AG09309 (cell line): Measurements from ENCODE around the gene PACSIN1.
"Not testable (repeated sequence)": the region's sequence is repeated elsewhere in the genome, so short reads cannot be mapped to it uniquely, and the experiment has no call there.

Source experiments
- DNase-seq: peaks from one replicate; pipeline ENCODE4 v3.0.0-alpha.2; 2010; ENCODE audit warnings: low read depth
- H3K4me3 ChIP-seq: 2 replicates; pipeline ENCODE4 v1.5.1; 2011; ENCODE audit warnings: mild to moderate bottlenecking, low read depth, low read length, moderate library complexity; ENCODE audit not compliant: control insufficient read depth
- TF ChIP-seq, protein P1 (sequence below): IDR thresholded peaks from 2 replicates; pipeline ENCODE4 v1.5.1; 2011; ENCODE audit warnings: mild to moderate bottlenecking, low read depth, low read length, inconsistent platforms; ENCODE audit not compliant: insufficient read depth, control insufficient read depth; ENCODE audit errors: missing control alignments

PACSIN1 gene

GRCh38 chr6:34474754-34475153 is 8.9 kb downstream of the PACSIN1 start:
- no peak overlapping the region for H3K4me3 ChIP-seq
- DNase-seq: no peak
- TF ChIP-seq, protein P1, sequence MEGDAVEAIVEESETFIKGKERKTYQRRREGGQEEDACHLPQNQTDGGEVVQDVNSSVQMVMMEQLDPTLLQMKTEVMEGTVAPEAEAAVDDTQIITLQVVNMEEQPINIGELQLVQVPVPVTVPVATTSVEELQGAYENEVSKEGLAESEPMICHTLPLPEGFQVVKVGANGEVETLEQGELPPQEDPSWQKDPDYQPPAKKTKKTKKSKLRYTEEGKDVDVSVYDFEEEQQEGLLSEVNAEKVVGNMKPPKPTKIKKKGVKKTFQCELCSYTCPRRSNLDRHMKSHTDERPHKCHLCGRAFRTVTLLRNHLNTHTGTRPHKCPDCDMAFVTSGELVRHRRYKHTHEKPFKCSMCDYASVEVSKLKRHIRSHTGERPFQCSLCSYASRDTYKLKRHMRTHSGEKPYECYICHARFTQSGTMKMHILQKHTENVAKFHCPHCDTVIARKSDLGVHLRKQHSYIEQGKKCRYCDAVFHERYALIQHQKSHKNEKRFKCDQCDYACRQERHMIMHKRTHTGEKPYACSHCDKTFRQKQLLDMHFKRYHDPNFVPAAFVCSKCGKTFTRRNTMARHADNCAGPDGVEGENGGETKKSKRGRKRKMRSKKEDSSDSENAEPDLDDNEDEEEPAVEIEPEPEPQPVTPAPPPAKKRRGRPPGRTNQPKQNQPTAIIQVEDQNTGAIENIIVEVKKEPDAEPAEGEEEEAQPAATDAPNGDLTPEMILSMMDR: no peak

DNA sequence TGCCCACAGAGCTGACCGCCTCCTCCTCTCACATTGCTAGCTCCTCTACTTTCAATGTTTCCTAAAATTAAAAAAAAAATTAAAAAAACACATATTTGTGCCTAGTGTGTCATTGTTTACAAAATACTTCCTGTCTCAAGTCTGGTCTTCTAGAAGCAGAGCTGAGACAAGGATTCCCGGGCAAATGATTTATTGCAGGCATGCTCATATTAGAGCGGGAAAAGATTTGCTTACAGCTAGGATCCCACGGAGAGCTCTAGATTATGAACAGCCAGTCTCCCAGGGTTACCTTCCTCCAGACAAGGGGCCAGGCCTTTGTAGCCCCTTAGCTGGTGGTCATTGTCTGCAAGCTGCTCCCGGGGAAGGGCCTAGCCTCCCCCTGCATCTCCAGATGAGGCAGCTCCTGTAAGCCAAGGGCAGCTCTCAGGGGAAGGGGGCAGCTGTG is 9.4 kb downstream of the PACSIN1 start:
- no peak overlapping the region for H3K4me3 ChIP-seq
- no peak for DNase-seq
- TF ChIP-seq, protein P1: no peak

DNA sequence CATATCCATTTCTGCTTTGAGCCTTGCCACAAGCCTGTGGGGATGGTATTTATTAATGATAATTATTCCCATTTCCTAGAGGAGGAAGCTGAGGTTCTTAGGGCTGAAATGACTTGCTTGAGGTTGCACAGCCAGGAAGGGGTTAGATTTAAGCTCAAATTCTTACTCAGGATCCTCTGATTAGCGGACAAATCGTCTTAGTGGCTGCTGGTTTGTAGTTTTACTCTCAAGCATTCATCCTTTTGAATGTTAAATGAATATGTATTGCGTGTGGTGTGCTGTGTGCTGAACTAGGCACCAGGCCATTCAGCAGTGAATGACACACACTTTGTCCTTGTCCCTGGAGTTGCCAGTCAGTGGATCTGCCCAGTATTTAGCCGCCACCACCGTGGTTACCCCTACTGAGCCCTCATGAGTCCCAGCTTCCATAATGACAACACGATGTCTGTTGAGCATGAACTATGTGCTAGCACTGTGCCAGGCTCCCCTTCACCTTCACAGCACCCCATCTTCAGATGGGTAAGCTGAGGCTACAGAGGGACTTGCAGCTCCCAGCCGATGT is 10.0 kb downstream of the PACSIN1 start:
- no peak for DNase-seq
- TF ChIP-seq, protein P1: no peak
- no peak overlapping the region for H3K4me3 ChIP-seq

DNA sequence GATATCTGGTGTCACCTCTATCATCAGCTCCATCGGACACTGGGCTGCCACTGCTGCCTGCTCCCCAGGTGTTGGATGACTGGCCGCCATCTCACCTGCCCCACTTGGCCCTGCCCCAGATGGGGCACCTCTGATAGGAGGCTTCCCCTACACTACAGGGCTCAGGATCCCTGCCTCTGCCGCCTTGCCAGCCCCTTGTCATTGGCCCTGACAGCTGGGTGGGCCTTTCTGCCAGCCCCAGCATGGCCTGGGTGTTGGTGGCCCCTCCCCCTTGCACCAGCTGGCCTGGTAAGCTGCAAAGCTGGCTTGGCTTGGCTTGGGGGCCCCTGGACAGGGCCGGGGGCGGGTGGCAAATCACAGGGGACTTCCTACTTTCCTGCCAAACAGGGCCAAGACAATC is 10.6 kb downstream of the PACSIN1 start:
- TF ChIP-seq, protein P1: no peak
- DNase-seq: no peak
- no peak overlapping the region for H3K4me3 ChIP-seq

- TF ChIP-seq, protein P1: no peak
- H3K4me3 ChIP-seq: no peak overlapping the region
- no peak for DNase-seq
Observed at GRCh38 chr6:34476921-34477320, 11.0 kb downstream of the PACSIN1 start.

- no peak overlapping the region for H3K4me3 ChIP-seq
- no peak for DNase-seq
- TF ChIP-seq, protein P1: no peak
Observed at GRCh38 chr6:34478796-34479195, 12.9 kb downstream of the PACSIN1 start.

DNA sequence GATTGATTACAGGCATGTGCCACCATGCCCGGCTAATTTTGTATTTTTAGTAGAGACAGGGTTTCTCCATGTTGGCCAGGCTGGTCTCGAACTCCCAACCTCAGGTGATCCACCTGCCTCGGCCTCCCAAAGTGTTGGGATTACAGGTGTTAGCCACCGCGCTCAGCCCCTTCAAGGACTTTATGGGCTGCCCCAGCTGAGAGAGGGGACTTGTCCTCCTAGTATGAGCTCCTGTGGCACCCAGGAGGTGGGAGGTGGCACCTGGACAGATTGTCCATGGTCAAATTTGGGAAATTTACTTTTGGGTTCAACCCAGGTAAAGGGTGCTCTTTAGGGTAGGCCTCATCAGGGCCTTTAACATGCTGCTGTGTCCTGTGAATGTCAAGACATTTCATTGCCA is 17.9 kb downstream of the PACSIN1 start:
- not testable (repeated sequence) for H3K4me3 ChIP-seq, DNase-seq
